Skin of body (tissue), 2 donors: ENCODE results near the gene TMEM167A. TPM values are rescaled to one million over a fixed set of nuclear protein-coding genes. Genes with fewer than 3 reads are reported as not detected.
A peak's percentile ranks its signal among the peaks of the same experiment; 100 is the strongest.
"Not testable (repeated sequence)": the region's sequence is repeated elsewhere in the genome, so short reads cannot be mapped to it uniquely, and the experiment has no call there.

Experiments
- DNase-seq: peaks from one replicate; lab custom pipeline; 2025; lab: John Stamatoyannopoulos, UW
- total RNA-seq: library from RNA; depleted of rRNA; stranded (reverse); fragments of >200 nt; gene quantifications from one replicate; pipeline ENCODE4 v1.2.3, GENCODE V29; 2014

Gene TMEM167A
- total RNA-seq, 1 donor from 2014 or later, result 60.9 TPM

GRCh38 chr5:83090169-83090568, 13.0 kb upstream of the TMEM167A start:
- no peak for DNase-seq

GRCh38 chr5:83085106-83085505, 7.9 kb upstream of the TMEM167A start:
- DNase-seq, result no peak

GRCh38 chr5:83084336-83084735, 7.1 kb upstream of the TMEM167A start:
- no peak for DNase-seq

DNA sequence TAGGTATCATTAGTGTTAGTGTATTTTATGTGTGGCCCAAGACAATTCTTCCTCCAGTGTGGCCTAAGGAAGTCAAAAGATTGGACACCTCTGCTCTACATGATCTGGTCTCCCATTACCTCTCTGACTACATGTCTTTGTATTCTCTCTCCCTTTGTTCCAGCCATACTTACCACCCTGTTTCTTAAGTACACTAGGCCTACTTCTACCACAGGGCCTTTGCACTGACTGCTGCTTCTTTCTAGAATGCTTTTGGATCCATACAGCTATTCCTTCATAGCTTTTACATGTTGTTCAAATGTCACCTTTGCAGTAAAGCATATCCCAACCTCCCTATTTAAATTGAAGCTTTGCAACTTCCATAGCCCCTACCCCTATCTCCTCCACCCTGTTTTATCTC, 5.6 kb upstream of the TMEM167A start:
- no peak for DNase-seq

DNA sequence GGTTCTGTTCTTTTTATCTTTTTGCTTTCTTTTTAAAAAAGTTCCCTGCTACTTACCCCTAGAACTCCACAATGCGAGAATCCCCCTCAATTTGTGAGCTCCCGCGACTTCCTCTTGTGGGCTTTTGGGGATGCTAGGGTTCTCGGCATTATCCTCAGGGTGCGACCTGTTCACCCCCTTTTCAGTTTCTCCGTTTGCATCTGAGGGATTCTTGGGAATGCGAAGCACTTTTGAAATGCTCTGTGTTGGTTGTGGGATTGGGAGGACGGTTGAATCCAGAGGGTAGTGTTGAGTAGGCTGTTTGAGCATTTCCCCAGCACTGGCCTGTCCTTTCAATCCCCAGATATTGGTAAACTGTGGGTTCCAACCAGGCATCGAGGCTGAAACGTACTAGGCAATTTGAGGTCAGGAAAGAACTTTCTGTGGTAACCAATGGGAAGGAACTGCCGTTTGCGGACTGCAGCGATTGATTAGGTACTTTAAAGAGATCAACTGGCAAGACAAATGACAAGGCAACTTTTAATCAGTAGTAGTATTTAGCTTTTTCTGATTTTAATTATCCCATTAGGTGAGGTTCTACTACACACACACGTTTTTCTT, 568 bp upstream of the TMEM167A start:
- no peak for DNase-seq

GRCh38 chr5:83072966-83073365, 4.2 kb downstream of the TMEM167A start:
- no peak for DNase-seq

GRCh38 chr5:83071286-83072051, 5.7 kb downstream of the TMEM167A start:
- no peak for DNase-seq

GRCh38 chr5:83069096-83069799, 7.9 kb downstream of the TMEM167A start:
- DNase-seq, result no peak

GRCh38 chr5:83067377-83067776, 9.8 kb downstream of the TMEM167A start:
- DNase-seq, result not testable (repeated sequence)

GRCh38 chr5:83066548-83067110, 10.6 kb downstream of the TMEM167A start:
- no peak for DNase-seq

DNA sequence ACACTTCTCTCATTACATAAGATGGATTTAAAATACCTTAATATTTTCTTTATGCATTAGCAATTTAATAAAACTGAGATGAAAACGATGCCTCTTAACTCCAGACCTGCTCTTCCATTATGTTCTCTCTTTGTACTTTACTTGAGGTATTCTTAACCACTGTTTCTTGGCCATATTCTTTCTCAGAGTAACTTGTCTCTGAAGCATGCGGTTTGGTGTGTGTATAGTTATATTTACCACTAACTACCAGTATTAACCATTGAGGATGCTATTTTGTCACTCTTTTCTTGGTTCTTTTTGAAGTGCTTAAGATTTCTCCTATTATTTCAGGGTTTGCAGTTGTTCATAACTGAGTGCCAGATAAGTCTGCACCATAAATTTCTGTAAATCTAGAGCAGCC, 17.9 kb downstream of the TMEM167A start:
- DNase-seq, result no peak

DNA sequence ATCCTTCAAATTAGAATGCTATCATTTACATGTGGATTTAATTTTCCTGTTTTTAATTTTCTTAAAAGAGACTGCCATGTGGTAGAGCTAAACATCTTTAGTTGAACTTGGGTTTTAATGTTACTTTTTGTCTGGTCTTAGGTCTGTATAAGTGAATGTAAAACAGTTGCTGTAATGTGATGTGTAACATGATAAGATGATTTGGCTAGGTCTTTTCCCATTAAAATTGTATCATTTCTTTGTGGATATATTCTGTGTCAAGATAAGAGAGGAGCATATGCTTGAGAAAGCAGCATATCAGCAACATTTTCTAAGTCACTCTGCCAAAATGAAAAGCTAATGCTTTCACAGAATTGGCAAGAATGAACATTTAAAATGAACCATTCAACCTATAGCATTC, 18.5 kb downstream of the TMEM167A start:
- peak; percentile 77 for DNase-seq

DNA sequence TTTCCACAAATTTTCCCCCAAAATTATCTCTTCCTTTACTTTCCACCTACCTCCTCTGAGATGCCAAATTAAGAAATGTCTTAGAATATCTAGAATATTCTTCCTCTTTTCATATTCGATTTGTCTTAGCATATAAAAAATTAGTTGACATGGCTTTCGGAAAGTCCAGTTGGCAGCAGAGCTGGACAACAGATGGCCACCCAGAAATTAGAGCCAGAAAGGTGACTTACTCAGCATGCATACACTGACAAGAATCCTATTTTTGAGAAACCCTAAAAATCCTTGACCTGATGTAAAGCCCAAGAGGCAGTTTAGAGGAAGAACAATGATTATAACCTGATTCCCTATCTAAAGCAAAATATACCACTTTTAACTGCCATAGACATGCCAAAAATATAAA, 22.0 kb downstream of the TMEM167A start:
- no peak for DNase-seq

- DNase-seq, result no peak
Observed at GRCh38 chr5:83050723-83051340, 26.4 kb downstream of the TMEM167A start.

DNA sequence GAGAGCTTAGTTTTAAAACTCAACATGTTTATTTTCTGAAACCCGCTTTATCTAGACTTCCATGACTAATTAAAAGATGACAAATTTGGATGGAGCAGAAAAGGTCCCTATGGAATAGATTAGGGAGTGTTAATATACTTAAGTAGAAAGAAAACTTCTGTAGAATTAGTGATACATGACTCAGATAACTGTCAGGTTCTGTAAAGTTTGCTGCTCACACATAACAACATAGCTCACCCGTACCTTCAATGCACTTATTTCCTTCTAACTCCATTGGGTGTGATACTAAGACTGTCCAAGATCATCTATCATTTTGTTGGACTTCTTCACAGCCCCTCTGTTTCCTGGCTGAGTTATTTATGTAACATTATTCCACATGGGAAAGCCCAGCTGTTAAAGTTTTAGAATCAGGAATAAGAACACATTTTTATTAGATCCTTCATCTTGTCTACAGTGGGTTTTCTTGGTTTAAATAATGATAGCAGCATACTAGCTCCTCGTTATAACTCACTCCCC, 27.8 kb downstream of the TMEM167A start:
- DNase-seq, result no peak

GRCh38 chr5:83048811-83049210, 28.4 kb downstream of the TMEM167A start:
- DNase-seq, result no peak

DNA sequence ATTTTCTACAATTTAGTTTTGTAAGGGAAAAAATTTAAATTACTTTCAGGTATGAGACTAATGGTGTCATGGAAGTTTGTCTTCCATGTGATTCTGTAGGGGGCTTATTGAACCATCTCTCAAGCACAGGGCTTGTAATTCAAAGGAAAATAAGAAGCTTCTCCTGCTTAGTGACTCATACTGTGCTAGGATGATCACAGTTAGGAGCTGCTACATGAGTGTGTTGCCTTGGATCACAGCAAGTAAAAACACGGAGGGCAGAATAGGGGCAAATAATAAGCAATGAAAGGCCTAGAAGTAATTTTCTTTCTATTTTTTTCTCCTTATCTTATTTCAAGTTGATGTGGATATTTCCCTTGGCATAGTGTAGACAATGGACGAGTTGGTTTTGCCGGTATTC, 28.9 kb downstream of the TMEM167A start:
- DNase-seq, result no peak

DNA sequence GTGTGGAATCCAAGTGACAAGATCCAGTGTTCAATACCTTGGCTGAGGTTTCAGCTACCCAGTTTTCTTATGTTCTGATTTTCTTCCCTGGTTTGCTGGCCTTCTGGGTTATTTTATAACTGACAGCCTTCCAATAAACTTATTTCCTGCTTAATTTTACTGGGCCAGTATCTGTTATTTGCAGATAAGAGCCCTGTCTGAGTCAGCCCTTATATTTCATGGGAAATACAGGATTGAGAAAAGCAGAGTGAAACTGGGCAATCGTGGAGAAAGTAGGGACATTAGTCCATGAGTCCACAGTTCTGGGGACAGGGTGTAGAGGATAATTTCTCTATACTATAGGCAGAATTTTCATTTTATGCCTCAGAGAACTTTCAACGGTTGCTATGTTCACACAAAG, 32.3 kb downstream of the TMEM167A start:
- no peak for DNase-seq

- no peak for DNase-seq
Observed at GRCh38 chr5:83042507-83042906, 34.7 kb downstream of the TMEM167A start.

DNA sequence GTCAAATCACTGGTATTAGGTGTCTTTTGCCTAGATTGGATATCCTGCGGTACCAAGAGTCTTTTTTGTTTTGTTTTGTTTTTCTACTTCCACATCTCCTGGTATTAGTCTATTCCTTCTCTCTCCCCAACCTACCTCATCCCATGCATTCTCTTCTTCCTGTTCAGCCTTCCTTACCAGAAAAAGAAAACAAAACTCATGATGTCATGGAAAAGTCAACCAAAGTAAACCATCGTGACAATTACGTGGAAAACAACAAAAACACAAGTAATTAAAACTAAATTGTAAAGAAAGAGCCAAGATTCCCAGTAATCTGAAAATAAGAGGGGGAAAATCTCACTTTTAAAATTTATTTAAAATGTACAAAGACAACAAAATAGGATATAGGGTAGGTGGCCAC, 38.3 kb downstream of the TMEM167A start:
- no peak for DNase-seq

DNA sequence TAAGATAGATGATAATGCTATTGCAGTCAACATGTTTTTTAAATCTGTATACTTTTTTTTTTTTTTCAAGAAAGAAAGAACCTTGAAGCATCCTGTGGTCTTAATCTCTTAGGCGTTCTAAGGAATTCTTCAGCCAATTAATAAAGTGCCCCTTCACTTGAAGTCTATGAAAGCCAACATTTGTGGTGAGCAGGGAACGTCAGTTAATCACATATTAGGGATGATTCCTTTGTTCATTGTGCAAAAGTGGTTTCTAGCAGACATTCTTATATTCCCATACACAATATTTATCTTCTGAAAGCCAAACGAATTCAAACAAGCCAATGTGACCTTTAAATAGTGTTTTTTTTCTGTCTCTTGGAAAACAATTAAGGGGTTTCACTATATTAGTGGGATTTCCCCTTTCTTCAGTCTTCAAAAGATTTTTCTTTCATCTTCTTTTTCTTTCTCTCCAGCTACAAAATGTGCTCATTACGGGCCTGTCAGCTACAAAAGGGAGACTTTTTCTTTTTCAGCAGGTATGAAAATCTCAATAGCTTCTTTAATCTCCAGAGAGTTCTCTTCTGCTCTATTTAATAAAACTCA, 40.1 kb downstream of the TMEM167A start:
- no peak for DNase-seq
